Testis (tissue), 2 donors: Measurements from ENCODE around the gene E2F6.

Experiments
- CTCF ChIP-seq, 3 experiments: fragments of 450-650 bp in 2 of 3; fragments of 200-600 bp in 1 of 3; sonication (generic) in 1 of 3; IDR thresholded peaks; one replicate each; pipeline ENCODE4 v1.5.1; 2016 to 2019; ENCODE audit warnings: antibody characterized with exemption in 3 of 3, mild to moderate bottlenecking in 2 of 3, moderate library complexity in 1 of 3
- POLR2A ChIP-seq: fragments of 450-650 bp; IDR thresholded peaks from one replicate; pipeline ENCODE4 v1.6.1; 2017; ENCODE audit warnings: antibody characterized with exemption, mild to moderate bottlenecking, moderate library complexity

GRCh38 chr2:11405599-11406266 is 60.2 kb downstream of the E2F6 start:
- TF ChIP-seq CTCF (IDR thresholded peaks at IDR 0.05) (no peak), POLR2A (no peak)
